NCI-H748 treated with DMSO at 0.1 percent for 48 hours (cell line): ENCODE measurements around the gene SORBS2.
"Not testable (repeated sequence)": the region's sequence is repeated elsewhere in the genome, so short reads cannot be mapped to it uniquely, and the experiment has no call there.

Source experiments
- DNase-seq: peaks from one replicate; lab custom pipeline; 2025; lab: John Stamatoyannopoulos, UW

The SORBS2 gene

DNA sequence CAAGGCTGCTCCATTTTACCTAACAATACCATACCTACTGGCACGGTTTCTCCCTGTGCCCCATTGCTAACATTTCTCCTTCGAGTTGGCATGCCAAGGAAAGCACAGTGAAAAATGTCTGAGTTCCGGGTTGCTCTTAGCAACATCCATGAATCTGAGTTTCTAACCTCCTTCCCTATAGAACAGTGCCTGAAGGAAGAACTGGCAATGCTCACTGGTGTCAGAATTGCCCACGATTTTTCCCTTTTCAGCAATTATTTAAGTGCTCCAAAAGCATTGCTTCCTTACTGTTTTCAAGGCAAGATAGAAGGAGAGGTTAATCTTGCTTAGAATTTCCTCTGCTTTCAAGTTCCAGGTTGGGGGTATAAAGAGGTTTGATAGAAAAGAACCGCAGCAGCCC lies 75.1 kb downstream of the SORBS2 start:
- no peak for DNase-seq

DNA sequence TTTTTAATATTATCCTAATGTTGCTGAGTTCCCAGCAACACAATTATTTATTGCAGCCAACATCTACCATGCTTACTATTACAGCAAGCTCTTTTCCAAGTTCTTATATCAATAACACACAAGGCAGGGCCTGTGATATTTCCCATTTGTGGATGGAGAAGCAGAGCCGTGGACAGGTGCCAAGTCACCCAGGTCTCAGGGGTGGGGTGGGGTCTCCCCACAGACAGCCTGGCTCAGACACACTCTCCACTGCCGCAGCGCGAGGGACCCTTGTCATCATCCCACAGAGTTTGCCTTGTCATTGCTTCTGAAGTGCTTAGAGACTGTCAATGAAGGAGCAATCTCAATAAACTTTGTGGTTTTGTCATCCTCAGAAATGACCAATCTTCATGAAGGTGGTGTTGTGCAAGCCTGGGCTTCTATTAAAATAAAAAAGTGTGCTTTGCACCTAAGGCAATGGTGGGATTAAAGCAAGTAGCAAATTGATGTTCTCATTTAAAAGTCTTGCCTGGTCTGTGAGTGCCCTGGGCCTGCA lies 76.1 kb downstream of the SORBS2 start:
- DNase-seq: no peak

DNA sequence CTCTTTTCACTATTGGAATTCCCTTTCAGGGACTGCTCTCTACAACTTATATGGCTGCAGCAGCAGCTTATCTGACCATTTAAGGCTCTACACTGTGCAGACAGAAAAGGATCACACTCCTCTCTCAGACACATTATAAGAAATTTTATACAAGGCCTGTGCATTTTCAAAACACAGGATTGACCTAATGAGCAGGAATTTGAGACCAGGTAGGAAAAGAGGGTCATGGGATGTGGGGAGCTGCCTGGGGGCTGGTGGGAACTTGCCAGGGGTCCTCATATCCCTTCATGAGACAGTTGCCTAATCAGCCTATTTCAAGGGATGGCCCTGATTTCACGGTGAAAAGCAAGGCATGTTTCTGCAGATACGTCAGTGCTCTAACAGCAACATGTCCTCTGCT lies 77.1 kb downstream of the SORBS2 start:
- DNase-seq: no peak

DNA sequence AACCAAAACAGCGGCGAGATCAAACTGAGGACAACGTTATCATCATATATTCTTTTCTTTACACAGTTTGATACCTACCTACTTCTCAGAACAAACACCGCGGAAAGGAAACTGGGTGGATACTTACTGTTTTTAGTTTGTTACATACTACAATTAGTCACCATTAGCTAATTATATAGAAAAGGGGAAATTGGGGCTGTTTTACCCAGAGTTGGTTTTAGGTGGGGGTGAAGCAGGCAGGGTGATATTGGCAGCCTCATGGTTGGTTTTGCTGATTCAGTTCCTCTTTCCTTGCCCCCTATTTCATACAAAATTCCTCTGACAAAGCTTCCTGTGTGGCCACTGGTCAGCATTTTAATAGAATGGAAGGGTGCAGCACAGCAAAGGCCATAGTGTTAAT lies 77.8 kb downstream of the SORBS2 start:
- DNase-seq: no peak

DNA sequence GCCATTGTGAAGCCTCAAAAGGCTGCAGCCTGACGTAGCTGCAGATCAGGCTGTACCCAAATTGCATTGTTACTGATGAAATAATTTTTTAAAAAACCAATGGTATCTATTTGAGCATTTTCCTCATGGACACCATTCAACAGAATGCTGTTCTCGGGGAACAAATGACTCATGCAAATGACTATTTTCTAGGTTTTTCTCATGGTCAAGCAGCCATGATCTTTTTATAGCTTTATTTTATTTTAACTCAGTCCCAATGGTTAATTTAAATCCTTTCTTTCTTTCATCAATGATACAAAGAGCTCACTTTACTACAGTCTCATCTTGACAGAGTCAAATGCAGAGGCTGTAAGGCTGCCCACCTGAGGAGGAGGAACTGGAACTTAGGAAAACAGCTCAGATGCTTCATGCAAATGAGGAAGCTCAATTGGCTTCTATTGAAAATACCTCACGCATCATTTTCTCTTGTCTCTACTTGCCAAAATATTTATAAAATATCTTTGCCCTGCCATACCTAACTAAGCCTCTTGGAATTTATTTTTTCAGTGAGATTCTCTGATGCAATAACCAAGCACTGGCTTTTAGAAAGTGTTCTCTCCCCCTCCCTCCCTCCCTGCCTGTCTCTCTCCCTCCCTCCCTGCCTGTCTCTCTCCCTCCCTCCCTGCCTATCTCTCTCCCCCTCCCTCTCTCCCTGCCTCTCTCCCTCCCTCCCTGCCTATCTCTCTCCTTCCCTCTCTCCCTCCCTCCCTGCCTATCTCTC lies 81.0 kb downstream of the SORBS2 start:
- no peak for DNase-seq

DNA sequence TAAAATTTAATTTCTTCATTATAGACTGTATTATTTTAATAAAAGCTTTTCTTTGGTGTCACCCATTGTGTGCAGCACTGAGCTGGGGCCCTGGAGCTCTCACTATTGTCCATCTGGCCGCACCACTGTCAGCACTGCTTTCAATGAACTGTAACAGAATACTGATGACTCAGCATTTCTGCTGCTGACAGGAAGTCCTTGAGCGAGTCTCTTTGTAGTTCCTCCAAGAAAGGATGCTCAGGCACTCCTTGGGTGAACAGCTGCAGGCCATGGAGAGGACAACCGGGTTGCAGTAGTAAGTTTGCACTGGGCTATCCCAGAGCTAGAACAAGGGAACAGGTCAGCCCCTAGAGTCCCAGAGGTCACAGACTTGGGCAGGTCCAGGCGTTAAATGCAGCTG lies 81.6 kb downstream of the SORBS2 start:
- DNase-seq: no peak

DNA sequence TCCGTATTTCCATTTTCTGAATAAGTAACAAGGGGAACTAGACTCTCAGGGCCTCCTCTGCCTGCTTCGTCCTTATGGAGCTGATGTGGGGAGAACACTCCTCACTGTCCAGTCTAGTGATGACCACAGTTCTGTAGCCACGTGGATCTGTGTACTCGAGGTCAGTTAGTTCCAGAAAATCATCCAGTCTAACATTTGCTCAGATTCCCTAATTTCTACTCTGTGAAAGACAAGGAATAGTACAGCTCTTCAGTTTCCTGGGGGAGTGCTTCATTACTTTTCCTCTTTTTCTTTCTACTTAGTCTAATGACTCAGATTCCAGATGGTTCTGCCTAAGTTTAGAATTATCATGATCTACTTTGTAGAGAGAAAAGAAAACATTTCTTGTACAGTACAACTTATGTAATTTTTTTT lies 82.6 kb downstream of the SORBS2 start:
- no peak for DNase-seq

DNA sequence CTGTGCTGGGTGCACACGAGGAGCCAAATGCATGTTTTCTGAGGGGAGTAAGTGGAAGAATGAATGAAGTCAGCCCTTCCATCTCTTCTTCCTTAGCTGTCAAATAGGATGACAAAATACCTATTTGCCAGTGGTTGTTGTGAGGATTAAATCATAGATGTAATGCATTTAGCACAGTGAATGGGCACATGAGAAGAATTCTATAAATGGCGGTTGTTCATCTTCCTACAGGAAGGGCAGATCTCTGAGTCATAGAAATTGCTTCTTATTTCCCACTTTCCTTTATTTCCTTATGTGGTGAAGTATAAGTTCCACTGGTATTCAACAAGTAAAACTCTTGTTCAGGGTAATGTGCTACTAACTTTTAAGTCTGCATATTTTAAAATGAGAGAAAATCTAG lies 83.1 kb downstream of the SORBS2 start:
- no peak for DNase-seq

DNA sequence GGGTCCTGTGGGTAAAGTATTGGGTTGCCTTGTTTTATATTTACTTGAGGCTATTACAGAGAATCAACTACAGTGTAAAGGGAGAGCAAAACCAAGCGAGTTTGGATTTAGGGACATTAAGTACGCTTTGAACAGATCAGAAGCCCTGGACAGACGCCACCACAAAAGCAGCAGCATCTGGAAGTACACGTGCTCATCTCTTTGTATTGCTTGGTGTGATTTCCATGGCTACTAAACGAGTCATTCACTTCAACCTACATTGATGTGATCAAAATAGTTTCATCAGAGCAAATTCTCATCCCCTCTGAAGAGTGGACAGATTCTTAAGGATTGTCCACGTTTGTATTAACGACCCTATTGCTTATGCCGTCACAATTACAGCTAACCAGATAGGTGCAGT lies 85.1 kb downstream of the SORBS2 start:
- DNase-seq: no peak

DNA sequence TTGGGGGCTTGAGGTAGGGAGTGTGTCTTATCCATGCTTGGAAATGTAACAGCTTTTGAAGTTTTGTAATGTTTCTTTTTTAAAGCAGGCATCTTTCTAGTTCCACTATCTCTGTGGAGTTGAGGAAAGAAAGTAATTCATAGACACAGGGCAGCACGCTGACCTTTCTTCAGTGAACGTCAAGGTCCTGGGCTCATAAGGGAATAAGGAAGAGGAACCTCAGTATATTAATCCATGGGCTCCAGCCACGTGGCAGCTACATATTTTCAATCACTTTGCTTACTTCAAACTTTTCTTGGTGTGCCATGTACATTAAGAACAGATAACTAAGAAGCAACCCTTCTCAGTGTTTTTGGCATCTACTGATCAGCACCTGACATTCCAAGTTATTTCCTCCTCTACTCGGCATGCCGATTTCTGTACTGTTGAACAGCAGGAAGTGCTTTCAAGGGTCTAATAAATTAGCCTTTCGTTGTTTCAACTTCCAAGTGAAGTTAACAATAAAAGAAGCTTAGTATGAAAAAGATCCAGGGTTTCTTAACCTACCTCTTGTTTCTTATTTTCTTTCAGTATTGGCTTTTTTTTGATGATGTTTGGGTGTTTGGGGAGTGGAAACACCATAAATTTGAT lies 88.2 kb downstream of the SORBS2 start:
- DNase-seq: no peak

DNA sequence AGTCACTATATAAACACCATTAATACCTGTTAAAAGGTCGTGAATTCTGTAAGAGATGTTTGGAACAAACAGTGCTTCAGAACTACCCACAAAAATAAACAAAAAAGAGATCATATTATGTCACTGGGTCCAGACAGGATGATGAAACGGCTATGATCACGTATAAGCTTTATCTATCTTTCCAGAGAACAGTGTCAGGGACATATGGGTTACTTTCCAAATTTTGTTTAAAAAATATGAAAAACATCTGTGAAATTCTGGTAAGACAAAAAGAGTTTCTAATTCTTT lies 90.0 kb downstream of the SORBS2 start:
- no peak for DNase-seq

DNA sequence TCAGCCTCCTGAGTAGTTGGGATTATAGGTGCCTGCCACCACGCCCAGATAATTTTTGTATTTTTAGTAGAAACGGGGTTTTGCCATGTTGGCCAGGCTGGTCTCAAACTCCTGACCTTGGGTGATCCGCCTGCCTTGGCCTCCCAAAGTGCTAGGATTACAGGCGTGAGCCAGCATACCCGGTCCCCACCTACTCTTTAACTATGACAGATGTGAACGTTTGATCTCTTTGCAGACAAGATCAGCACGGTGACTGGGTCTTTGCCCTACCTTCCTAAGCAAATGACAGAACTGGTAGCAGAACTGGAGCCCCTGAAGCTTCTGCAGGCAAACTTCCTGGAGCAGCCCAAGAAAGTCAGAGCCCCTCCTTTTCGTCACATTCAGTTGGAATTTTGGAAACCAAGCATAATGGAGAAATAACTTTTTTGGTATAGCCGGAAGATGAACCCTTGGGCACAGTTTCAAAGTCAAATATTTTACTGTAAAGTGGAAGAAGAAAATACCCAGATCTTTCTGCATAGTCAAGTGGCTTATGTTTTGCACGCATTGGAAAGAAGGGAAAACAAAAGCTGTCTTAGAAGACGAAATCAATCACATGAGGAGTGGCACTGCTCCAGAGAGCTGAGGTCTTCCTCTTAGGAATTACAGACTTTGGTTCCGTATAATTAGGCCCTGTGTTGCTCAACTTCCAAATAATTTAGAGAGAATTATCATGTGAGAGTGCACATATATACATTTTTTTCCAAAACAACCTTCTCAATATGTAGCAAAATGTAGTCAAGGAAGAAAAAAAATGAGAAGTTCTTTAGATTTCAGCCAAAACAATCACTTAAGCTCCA lies 90.6 kb downstream of the SORBS2 start:
- no peak for DNase-seq

DNA sequence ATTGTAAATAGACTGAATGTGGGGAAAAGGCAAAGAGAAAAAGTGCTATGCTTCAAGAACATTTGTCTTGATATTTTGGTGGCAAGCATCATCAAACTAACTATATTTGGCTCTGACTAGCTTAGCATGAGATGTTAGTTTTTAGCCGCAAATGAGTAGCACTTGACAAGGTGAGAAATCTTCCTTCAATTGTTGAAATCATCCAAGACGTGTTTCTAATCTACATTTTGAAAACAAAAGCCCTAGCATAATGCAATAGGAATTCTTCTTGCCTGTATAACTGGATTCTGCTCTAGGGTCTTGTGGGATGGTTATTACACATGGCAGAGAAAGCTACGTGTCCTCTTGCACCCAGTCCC lies 92.5 kb downstream of the SORBS2 start:
- no peak for DNase-seq

DNA sequence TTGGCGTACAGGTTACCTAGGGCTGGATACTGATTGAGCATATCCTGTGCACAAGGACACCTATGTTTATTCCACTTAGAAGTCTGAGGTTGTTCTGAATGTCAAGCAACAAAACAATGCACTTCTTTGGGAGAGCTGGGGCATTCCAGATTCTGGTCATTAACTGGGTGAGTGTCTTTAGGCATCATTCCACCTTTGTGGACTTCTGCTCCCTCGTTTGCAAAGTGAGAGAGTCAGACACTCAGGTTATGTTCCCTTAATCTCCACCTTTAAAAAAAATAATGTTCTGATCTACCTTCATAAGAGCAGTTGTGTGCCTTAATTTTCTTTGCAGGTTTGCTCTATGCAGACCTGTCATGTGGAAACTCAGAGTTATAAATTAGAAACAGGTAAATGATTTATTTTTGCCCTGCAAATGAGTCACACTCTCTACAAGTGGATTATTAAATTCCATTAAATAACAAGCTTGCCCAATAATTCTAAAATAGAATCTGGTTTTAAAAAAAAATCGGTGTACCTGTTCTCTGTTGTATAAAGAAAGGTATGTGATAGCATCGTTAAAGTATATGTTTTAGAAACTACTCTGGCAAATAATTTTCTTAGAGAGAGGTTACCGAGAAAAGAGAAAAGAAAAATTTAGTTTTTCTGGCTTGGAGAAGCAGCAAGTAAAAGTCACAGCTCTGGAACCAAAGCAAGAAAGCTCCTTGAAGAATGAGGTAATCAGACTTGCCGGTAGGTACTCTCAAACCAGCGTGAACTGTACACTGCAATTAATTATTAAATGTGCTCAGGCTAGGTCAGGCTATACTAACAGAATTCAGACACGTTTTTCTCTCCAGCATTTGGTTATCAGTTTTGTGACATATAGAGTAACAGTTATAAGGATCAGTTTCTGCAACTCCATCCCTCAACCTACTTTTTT lies 93.2 kb downstream of the SORBS2 start:
- DNase-seq: no peak

DNA sequence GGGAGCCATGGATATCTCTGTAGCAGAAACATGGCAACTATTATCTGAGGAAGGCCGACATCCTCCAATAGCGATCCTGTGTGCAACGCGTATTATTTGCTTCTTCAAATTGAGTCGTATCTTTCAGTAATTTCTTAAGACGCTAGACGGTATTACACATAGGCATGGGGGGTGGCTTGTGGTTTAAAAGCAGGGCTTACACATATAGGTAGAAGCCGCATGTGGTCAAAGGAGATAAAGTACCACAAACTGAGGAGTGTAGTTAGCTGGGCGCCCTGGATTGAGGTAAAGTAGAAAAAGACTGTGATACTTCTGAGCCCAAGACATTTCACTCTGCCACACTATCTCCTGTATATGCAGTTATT lies 94.6 kb downstream of the SORBS2 start:
- no peak for DNase-seq

DNA sequence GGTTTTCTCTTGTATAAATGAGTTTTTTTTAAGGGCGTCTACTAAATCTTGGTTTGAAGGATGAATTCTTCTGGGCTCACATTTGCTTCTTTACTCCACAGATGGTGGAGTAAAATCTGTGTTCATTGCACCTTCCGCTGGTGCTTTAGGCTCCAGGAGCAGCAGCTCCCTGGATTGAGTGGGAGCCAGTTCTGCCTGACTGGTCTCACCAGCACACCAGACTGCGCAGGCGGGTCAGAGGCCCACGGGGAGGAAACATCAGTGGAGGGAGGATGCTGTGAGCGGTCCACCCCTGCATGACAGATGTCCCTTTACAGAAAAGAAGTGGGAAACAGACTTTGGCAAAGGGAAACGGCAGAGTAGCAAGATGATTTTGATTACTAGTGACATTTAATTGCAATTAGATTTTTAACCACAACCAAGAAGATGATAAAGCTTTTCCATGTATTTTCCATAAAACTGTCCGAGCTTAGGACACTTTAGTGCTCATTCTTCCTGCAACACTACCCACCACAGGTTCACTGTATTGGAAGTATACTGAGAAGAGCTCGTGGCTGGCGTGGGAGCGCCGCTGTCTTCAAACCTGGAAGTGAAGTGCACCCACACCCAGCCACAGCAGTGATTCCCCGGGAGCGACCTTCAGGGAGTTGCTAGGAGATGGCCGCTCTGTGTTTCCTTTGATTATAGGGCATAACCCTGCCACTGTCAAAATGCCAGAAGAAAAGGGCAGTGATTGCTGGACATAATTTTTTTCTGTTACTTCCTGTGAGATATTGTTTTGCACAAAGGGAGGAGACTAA lies 95.2 kb downstream of the SORBS2 start:
- peak; percentile 8 for DNase-seq

DNA sequence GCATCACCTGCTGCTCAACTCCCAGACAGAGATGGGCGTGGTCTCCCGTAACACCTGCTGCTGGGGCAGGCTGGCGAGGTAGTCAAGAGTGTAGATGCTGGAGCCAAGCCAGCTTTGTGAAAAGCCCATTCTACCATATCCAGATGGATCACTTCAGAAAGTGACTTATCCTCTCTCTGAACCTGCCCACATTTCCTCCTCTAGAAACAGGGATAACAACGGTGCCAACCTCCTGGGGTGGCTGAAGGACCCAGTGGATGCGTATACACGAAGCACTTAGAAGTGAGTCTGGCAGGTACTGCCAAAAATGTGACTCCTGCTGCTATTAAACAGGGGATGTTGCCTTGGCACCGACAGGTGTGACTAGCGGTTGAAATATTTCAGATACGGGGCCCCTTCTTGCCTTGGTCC lies 95.8 kb downstream of the SORBS2 start:
- peak; percentile 70 for DNase-seq

DNA sequence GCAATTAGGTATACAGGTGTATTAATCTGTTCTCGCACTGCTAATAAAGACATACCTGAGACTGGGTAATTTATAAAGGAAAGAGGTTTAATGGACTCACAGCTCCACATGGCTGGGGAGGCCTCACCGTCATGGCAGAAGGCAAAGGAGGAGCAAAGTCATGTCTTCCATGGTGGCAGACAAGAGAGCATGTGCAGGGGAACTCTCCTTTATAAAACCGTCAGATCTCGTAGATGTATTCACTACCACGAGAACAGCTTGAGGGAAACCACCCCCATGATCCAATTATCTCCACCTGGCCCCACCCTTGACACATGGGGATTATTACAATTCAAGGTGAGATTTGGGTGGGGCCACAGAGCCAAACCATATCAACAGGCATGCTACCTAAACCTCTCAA lies 97.5 kb downstream of the SORBS2 start:
- DNase-seq: not testable (repeated sequence)

DNA sequence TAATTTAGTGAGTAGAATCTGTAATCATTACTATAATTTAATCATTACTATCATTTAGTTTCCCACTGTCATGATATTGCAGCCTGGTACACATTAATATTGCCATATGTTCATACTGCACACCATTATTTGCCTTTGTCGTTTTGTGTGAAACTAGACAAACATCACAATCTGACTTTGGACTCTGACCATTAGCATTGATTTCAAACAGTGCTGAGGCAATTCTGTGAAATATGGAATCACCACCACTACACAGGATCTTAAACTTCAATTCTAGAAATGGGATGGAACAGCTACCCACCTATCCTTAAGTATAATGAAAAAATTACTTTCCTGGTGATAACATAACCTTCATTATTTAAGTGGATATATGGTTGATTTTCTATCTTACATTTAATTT lies 98.3 kb downstream of the SORBS2 start:
- no peak for DNase-seq

DNA sequence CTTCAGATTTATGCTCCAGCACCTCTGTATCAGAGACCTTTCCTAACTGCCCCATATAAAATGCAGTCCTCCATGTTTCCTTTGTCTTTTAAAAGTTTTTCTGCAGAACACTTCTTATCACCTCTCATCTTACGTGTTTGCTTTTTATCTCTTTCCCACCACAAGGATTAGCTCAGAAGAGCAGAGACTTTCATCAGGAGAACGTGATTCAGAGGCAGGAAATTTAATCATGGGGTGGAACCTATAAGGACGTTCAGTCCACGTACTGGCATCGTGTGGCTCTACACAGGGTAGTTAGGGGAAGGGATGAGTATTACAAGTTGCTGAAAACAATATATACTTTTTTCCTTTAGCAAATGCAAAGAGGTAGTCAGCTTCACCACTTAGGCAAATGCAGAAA lies 98.7 kb downstream of the SORBS2 start:
- DNase-seq: no peak

DNA sequence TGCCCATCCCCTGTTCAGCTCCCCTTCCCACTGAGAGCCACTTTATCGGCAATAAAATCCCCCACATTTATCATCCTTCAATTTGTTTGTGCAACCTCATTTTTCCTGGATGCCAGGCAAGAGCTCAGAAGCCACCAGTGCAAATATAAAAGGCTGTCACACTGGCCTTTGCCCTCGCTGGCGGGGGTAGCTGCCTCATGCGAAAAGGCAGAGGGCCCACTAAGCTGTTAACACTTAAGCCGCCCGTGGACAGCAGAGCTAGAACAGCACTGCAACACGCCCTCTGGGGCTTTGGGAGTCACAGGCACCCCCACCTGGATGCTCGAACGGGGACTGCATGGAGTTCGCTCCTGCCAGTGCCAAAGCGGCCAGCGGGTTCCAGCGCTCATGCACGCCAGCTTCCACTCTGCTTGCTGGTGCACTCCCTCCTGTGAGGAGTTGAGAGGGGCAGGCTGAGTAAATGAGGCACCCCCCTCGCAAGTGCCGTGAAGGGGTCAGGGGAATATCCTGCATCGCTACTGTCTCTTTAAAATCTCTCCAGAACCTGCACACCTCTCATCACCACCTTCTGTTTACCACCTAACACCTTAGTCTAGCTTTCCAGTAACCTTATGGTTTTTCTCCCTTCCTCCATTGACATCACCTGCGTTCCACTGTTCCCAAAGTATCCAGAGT lies 99.5 kb downstream of the SORBS2 start:
- no peak for DNase-seq
